SK-N-SH (cell line): ENCODE measurements around the gene LRIG1. TPM values are rescaled to one million over a fixed set of nuclear protein-coding genes. Genes with fewer than 3 reads are reported as not detected.

ENCODE experiments used
- CTCF ChIA-PET: fragments of 300-600, 350-600 bp; formaldehyde crosslinking; extraction: SDS; loops from one replicate; lab custom pipeline; 2021; lab: Yijun Ruan, JAX
- POLR2A ChIA-PET: fragments of 350-600 bp; sonication (Branson Sonifier 250); formaldehyde crosslinking; extraction: SDS; loops from one replicate; lab custom pipeline; 2020; ENCODE audit warnings: antibody characterized with exemption, inconsistent platforms; lab: Yijun Ruan, JAX
- DNase-seq: peaks from one replicate; pipeline ENCODE4 v3.0.0; 2012
- H2AFZ ChIP-seq: fragments of 200-600 bp; sonication (generic); 2 replicates; pipeline ENCODE4 v1.8.1; 2016; ENCODE audit warnings: antibody characterized with exemption, mild to moderate bottlenecking, low read depth
- H3F3A ChIP-seq: fragments of 200-600 bp; sonication (generic); replicated peaks from 2 replicates; pipeline ENCODE3; 2016; ENCODE audit warnings: antibody characterized with exemption, mild to moderate bottlenecking; ENCODE audit not compliant: insufficient read depth
- H3K27ac ChIP-seq, 2 experiments: fragments of 200-500 bp in 1 of 2; fragments of 200-600 bp in 1 of 2; sonication (Bioruptor generic) in 1 of 2; sonication (generic), shearing (Covaris generic) in 1 of 2; 2 replicates each; pipeline versions ENCODE4 v1.5.1 to v1.6.1; 2014 to 2016; ENCODE audit warnings: low read depth in 2 of 2, inconsistent platforms in 1 of 2, low read length in 1 of 2, mild to moderate bottlenecking in 1 of 2, mixed read lengths in 1 of 2
- H3K27me3 ChIP-seq: fragments of 200-600 bp; sonication (generic), shearing (Covaris generic); 2 replicates; pipeline ENCODE4 v1.6.1; 2016; ENCODE audit warnings: mixed run types; ENCODE audit not compliant: insufficient read depth
- H3K36me3 ChIP-seq, 2 experiments: fragments of 200-500 bp in 1 of 2; fragments of 200-600 bp in 1 of 2; sonication (Bioruptor generic) in 1 of 2; sonication (generic) in 1 of 2; replicated peaks in 1 of 2; 2 replicates each; pipeline versions ENCODE3 to v1.5.1; 2014 to 2016; ENCODE audit warnings: low read length in 1 of 2, mild to moderate bottlenecking in 1 of 2; ENCODE audit not compliant: insufficient read depth in 2 of 2, control insufficient read depth in 1 of 2
- H3K4me1 ChIP-seq, 2 experiments: fragments of 200-500 bp in 1 of 2; fragments of 200-600 bp in 1 of 2; sonication (Bioruptor generic) in 1 of 2; sonication (generic), shearing (Covaris generic) in 1 of 2; 2 replicates each; pipeline versions ENCODE4 v1.5.1 to v1.6.1; 2014 to 2016; ENCODE audit warnings: low read depth in 1 of 2, low read length in 1 of 2, mixed run types in 1 of 2; ENCODE audit not compliant: insufficient read depth in 2 of 2, control insufficient read depth in 1 of 2
- H3K4me2 ChIP-seq: fragments of 200-600 bp; sonication (generic), shearing (Covaris generic); 2 replicates; pipeline ENCODE4 v1.6.1; 2017; ENCODE audit warnings: mixed run types
- H3K4me3 ChIP-seq, 2 experiments: fragments of 200-500 bp in 1 of 2; fragments of 200-600 bp in 1 of 2; sonication (Bioruptor generic) in 1 of 2; sonication (generic), shearing (Covaris generic) in 1 of 2; 2 replicates each; pipeline versions ENCODE4 v1.5.1 to v1.8.1; 2014 to 2016; ENCODE audit warnings: low read depth in 2 of 2, inconsistent platforms in 1 of 2, low read length in 1 of 2, mild to moderate bottlenecking in 1 of 2, mixed read lengths in 1 of 2, moderate library complexity in 1 of 2
- H3K79me2 ChIP-seq: fragments of 200-600 bp; sonication (generic); 2 replicates; pipeline ENCODE4 v1.8.1; 2017; ENCODE audit warnings: mild to moderate bottlenecking; ENCODE audit not compliant: insufficient read depth
- H3K9ac ChIP-seq: fragments of 200-600 bp; sonication (generic); 2 replicates; pipeline ENCODE4 v1.6.1; 2017; ENCODE audit warnings: mixed run types
- H3K9me2 ChIP-seq: fragments of 200-600 bp; sonication (generic); 2 replicates; pipeline ENCODE4 v1.6.1; 2017; ENCODE audit warnings: mixed run types
- H3K9me3 ChIP-seq: fragments of 200-600 bp; sonication (generic); 2 replicates; pipeline ENCODE4 v1.6.1; 2017; ENCODE audit warnings: mixed run types, mild to moderate bottlenecking, moderate library complexity
- H4K20me1 ChIP-seq: fragments of 200-600 bp; sonication (generic); 2 replicates; pipeline ENCODE4 v1.6.1; 2017; ENCODE audit warnings: mild to moderate bottlenecking, mixed run types; ENCODE audit not compliant: insufficient read depth
- FOSL2 ChIP-seq: IDR thresholded peaks from 2 replicates; pipeline ENCODE4 v1.4.0; 2012; ENCODE audit warnings: low read depth, mild to moderate bottlenecking, moderate library complexity, borderline replicate concordance
- FOXM1 ChIP-seq: IDR thresholded peaks from 2 replicates; pipeline ENCODE4 v1.4.0; 2012; ENCODE audit warnings: low read depth, mild to moderate bottlenecking
- GABPA ChIP-seq: IDR thresholded peaks from 2 replicates; pipeline ENCODE4 v1.4.0; 2012; ENCODE audit warnings: low read depth, mild to moderate bottlenecking
- GATA2 ChIP-seq: sonication (generic); formaldehyde crosslinking; IDR thresholded peaks from 2 replicates; pipeline ENCODE4 v1.5.0; 2020; ENCODE audit warnings: mild to moderate bottlenecking, missing genetic modification reagents
- MEF2A ChIP-seq: IDR thresholded peaks from 2 replicates; pipeline ENCODE4 v1.4.0; 2012; ENCODE audit warnings: low read depth, borderline replicate concordance
- MXI1 ChIP-seq: IDR thresholded peaks from 2 replicates; pipeline ENCODE4 v1.6.1; 2012; ENCODE audit warnings: mild to moderate bottlenecking, low read depth, low read length, improper control_type of control experiment
- NFIC ChIP-seq: IDR thresholded peaks from 2 replicates; pipeline ENCODE4 v1.4.0; 2012; ENCODE audit warnings: borderline replicate concordance
- NRF1 ChIP-seq: IDR thresholded peaks from 2 replicates; pipeline ENCODE4 v1.6.1; 2012; ENCODE audit warnings: low read depth, mild to moderate bottlenecking, low read length
- RAD21 ChIP-seq: IDR thresholded peaks from 2 replicates; pipeline ENCODE4 v1.6.1; 2012; ENCODE audit warnings: mild to moderate bottlenecking, low read length
- RCOR1 ChIP-seq: fragments of 150-350 bp; IDR thresholded peaks from 2 replicates; pipeline ENCODE4 v1.6.1; 2017; ENCODE audit warnings: antibody characterized with exemption, low read length
- RXRA ChIP-seq: IDR thresholded peaks from 2 replicates; pipeline ENCODE4 v1.4.0; 2012; ENCODE audit warnings: low read depth, mild to moderate bottlenecking, borderline replicate concordance
- SIN3A ChIP-seq: IDR thresholded peaks from 2 replicates; pipeline ENCODE4 v1.6.1; 2012; ENCODE audit warnings: low read depth, mild to moderate bottlenecking, low read length, moderate library complexity, borderline replicate concordance
- SMC3 ChIP-seq: IDR thresholded peaks from 2 replicates; pipeline ENCODE4 v1.6.1; 2012; ENCODE audit warnings: low read depth, low read length, improper control_type of control experiment
- TAF1 ChIP-seq: IDR thresholded peaks from 2 replicates; pipeline ENCODE4 v1.6.1; 2012; ENCODE audit warnings: low read depth, mild to moderate bottlenecking, low read length, moderate library complexity, borderline replicate concordance
- TCF12 ChIP-seq: IDR thresholded peaks from 2 replicates; pipeline ENCODE4 v1.4.0; 2012
- YY1 ChIP-seq: IDR thresholded peaks from 2 replicates; pipeline ENCODE4 v1.4.0; 2012; ENCODE audit warnings: low read depth, mild to moderate bottlenecking
- WGBS: methylation state at CpG from one replicate; pipeline ENCODE4 v1.1.6; 2017; ENCODE audit warnings: low lambda C conversion rate; 5-methylcytosine and 5-hydroxymethylcytosine counted together
- polyA plus RNA-seq, 3 experiments: library from polyadenylated mRNA; depleted of rRNA; stranded (reverse); fragments of >200 nt; gene quantifications; 2 replicates each; pipeline ENCODE4 v1.2.3, GENCODE V29; 2012
- TF ChIP-seq, protein P1 (sequence below): IDR thresholded peaks from 2 replicates; pipeline ENCODE4; 2012
- TF ChIP-seq, protein P2 (sequence below): fragments of 200-600 bp; sonication (generic); IDR thresholded peaks from 2 replicates; pipeline ENCODE4 v1.6.1; 2017; ENCODE audit warnings: antibody characterized with exemption, mild to moderate bottlenecking, moderate library complexity
- TF ChIP-seq, protein P3 (sequence below): IDR thresholded peaks from 2 replicates; pipeline ENCODE4 v1.4.0; 2012; ENCODE audit warnings: low read depth, borderline replicate concordance

The LRIG1 gene
- polyA plus RNA-seq, 1 of the 3 experiments (the other 2 are of a cell fraction): 1.7 TPM

DNA sequence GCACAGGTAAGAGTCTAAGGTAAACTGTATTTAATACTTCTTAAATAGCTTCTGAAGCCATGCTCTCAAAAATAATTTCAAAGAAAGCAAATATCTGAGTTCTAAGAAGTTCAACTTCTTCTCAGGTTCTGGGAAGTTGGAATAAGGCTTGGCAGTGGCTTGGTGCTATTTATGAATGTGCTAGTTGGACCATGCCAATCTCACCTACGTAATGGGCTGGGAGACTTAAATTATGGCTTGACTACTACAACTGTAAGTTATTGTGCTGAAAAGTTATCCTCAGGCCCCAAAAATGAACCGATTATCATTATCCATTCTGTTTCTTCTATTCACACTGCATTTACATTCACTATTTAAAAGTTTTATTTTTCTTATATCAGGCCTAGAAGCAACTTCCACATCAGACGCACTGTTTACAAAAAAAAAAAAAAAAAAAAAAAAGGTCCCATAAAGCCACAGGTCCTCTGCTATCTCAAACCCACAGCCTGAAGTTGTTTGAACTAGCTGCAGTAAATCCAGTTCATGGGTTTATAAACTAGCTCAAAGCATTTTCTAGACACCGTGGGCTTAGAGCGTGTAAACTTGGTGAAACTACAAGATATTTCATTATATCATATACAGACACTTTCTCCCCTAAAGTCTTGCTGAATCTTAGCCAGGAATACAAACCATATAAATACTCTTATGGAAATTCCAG, 3.4 kb downstream of the LRIG1 start:
- Histone ChIP-seq H3K36me3 (no peaks in the 10 kb centered on the region), H3K9ac (no peak overlapping the region), H3K9me2 (no peaks in the 10 kb centered on the region), H3K4me2 (no peak overlapping the region), H3K27me3 (peaks cover 30% of the 10 kb centered on the region), H3K79me2 (no peaks in the 10 kb centered on the region), H2AFZ (no peak overlapping the region), H3K4me1 (peaks cover 0 to 6% of the 10 kb centered on the region in 2 experiments; a peak in 1 of 4 replicates), H3K9me3 (no peaks in the 10 kb centered on the region), H3K27ac (no peak overlapping the region), H3K4me3 (no peak overlapping the region), H4K20me1 (no peaks in the 10 kb centered on the region), H3F3A (no peaks in the 10 kb centered on the region)
- WGBS: 90% methylated on average over 5 of the region's 5 CpGs
- ChIA-PET POLR2A (no interaction called here), CTCF (interaction anchor here (0.6 to 1.4 kb wide), 2 partner anchors 16 kb away, joined by 3 read pairs; no protein-coding TSS in a partner anchor)
- no peak for TF ChIP-seq MXI1
- no peak for TF ChIP-seq NFIC
- no peak for TF ChIP-seq YY1
- TF ChIP-seq RCOR1: no peak
- no peak for TF ChIP-seq GABPA
- no peak for DNase-seq

DNA sequence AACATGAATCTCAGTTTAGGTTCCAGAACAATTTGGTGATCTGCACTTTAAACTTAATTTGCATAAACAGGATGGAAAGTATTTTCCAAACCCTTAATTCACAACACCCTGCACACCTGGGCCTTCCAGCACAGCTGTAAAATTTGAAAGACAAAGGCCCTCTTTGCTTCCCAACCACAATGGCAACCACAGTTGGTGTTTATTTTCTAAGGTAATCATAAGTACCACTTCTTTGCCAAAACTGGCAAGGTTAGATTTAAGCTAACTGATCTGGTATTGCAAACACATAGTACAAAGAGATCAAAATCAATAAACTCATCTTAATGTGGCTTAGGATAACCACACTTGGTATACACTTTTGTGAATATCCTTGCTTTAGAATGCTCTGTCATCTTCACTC, 4.1 kb downstream of the LRIG1 start:
- Histone ChIP-seq H3K4me3 (no peak overlapping the region), H3K79me2 (no peaks in the 10 kb centered on the region), H3K27me3 (peaks cover 23% of the 10 kb centered on the region), H4K20me1 (no peaks in the 10 kb centered on the region), H3K4me2 (no peak overlapping the region), H3K36me3 (no peaks in the 10 kb centered on the region), H2AFZ (no peak overlapping the region), H3K4me1 (peaks cover 0 to 6% of the 10 kb centered on the region in 2 experiments; a peak in 1 of 4 replicates), H3F3A (no peaks in the 10 kb centered on the region), H3K9ac (no peak overlapping the region), H3K9me2 (no peaks in the 10 kb centered on the region), H3K27ac (no peak overlapping the region)
- DNase-seq: no peak
- CTCF ChIA-PET: interaction anchor here (0.6 to 1.4 kb wide), 2 partner anchors 15 to 17 kb away, joined by 3 read pairs; no protein-coding TSS in a partner anchor
- TF ChIP-seq RXRA: no peak
- no peak for TF ChIP-seq RAD21
- TF ChIP-seq, protein P1, sequence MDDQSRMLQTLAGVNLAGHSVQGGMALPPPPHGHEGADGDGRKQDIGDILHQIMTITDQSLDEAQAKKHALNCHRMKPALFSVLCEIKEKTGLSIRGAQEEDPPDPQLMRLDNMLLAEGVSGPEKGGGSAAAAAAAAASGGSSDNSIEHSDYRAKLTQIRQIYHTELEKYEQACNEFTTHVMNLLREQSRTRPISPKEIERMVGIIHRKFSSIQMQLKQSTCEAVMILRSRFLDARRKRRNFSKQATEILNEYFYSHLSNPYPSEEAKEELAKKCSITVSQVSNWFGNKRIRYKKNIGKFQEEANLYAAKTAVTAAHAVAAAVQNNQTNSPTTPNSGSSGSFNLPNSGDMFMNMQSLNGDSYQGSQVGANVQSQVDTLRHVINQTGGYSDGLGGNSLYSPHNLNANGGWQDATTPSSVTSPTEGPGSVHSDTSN: no peak
- TF ChIP-seq GABPA: no peak
- no peak for TF ChIP-seq GATA2 (CRISPR knock-in tag)
- TF ChIP-seq, protein P2, sequence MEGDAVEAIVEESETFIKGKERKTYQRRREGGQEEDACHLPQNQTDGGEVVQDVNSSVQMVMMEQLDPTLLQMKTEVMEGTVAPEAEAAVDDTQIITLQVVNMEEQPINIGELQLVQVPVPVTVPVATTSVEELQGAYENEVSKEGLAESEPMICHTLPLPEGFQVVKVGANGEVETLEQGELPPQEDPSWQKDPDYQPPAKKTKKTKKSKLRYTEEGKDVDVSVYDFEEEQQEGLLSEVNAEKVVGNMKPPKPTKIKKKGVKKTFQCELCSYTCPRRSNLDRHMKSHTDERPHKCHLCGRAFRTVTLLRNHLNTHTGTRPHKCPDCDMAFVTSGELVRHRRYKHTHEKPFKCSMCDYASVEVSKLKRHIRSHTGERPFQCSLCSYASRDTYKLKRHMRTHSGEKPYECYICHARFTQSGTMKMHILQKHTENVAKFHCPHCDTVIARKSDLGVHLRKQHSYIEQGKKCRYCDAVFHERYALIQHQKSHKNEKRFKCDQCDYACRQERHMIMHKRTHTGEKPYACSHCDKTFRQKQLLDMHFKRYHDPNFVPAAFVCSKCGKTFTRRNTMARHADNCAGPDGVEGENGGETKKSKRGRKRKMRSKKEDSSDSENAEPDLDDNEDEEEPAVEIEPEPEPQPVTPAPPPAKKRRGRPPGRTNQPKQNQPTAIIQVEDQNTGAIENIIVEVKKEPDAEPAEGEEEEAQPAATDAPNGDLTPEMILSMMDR: no peak
- no peak for TF ChIP-seq FOXM1
- TF ChIP-seq, protein P3, sequence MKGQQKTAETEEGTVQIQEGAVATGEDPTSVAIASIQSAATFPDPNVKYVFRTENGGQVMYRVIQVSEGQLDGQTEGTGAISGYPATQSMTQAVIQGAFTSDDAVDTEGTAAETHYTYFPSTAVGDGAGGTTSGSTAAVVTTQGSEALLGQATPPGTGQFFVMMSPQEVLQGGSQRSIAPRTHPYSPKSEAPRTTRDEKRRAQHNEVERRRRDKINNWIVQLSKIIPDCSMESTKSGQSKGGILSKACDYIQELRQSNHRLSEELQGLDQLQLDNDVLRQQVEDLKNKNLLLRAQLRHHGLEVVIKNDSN: no peak
- TF ChIP-seq NRF1: no peak
- no peak for TF ChIP-seq SIN3A
- TF ChIP-seq NFIC: no peak
- no peak for TF ChIP-seq RCOR1
- no peak for TF ChIP-seq MEF2A
- no peak for TF ChIP-seq TCF12
- no peak for TF ChIP-seq FOSL2
- TF ChIP-seq TAF1: no peak
- TF ChIP-seq YY1: no peak
- no peak for TF ChIP-seq SMC3
- TF ChIP-seq, all 33 proteins: peak for 0
- no peaks in the 10 kb centered on the region for H3K9me3 ChIP-seq
- POLR2A ChIA-PET: no interaction called here
